GM12864 (cell line): Measurements from ENCODE around the gene ZNF142.

Source experiments
- DNase-seq: peaks from one replicate; pipeline ENCODE4 v3.0.0-alpha.2; 2011; ENCODE audit warnings: low read depth
- H3K4me3 ChIP-seq: 2 replicates; pipeline ENCODE4 v1.5.1; 2011; ENCODE audit warnings: mild to moderate bottlenecking, low read depth, low read length, control low read depth
- CTCF ChIP-seq: IDR thresholded peaks from 2 replicates; pipeline ENCODE4 v1.5.1; 2011; ENCODE audit warnings: low read depth, mild to moderate bottlenecking, moderate library complexity, low read length, control low read depth, inconsistent platforms; ENCODE audit errors: missing control alignments

Gene ZNF142

DNA sequence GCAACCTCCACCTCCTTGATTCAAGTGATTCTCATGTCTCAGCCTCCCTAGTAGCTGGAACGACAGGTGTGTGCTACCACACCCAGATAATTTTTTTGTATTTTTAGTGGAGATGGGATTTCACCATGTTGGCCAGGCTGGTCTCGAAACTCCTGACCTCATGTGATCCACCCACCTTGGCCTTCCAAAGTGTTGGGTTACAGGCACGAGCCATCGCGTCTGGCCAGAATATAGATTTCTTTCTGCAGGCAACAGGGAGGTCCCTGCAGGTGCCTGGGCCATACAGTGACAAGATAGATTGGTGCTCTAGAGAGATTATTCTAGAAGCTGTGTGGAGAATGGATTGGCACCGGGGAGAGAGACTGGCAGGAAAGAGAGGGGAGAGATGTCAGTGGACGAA lies 38.4 kb downstream of the ZNF142 start:
- no peak overlapping the region for H3K4me3 ChIP-seq
- DNase-seq = no peak
- TF ChIP-seq CTCF = no peak

DNA sequence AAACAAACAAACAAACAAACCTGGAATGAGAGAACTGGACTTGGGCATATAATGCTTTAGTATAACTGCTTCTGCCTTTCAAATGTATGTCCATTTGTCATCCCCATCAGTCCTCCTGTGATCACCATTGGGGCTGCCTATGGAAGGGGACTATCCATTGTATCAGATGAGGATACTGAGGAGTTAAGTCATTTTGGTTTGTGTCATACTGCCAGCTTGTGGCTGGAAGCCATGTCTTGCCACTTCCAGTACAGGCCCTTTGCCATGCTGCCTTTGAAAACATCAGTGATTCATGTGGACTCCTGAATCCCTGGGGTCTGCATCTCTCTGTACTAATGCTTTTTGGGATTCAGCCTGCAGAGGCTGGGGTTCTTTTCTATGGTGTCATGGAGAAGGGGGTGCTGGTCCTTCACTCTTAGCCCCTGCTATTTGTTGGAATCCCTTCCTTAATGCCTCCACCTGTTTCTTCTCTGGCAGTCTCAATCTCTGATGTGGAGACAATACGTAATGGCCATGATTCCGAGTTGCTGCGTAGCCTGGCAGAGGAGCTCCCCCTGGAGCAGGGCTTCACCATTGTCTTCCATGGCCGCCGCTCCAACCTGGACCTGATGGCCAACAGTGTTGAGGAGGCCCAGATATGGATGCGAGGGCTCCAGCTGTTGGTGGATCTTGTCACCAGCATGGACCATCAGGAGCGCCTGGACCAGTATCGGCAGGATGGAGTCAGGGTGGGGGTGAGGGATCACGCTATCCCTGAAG lies 41.1 kb downstream of the ZNF142 start:
- no peak for DNase-seq
- no peak overlapping the region for H3K4me3 ChIP-seq
- TF ChIP-seq CTCF = peak; percentile 27

- H3K4me3 ChIP-seq = no peak overlapping the region
- TF ChIP-seq CTCF = no peak
- no peak for DNase-seq
Observed at GRCh38 chr2:218615868-218616315, 43.5 kb downstream of the ZNF142 start.

DNA sequence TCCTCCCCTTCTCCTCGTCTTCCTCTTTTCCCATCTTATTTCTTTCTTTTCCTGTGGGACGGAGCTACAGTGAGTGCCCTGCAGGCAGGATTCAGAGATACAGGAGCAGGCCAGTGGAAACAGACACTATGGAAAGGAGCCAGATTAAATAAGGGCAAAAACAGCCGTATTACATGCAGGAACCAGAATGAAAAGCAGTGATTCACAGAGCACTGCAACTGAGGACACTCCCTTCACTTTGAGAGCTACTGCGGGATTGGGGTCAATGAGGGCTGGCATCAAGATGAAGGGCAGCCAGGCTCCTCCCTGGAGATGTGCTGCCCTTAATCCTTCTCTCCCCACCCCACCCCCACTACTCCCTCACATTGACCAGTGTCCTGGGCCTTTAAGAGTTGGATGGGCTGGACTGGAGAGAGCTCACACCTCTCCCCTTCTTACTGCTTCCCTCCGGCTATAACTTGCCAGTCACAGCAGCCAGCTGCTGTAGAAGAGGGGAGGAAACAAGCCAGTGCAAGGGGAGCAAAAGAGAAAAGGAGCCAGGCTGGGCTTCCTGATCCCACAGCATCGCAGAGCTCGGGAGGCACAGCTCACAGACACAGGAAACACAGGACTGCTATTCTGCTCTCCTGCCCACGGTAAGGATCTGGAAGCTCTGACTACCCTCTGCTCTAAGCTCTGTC lies 51.8 kb downstream of the ZNF142 start, which contains the start of gene PLCD4:
PLCD4 (plus strand) TSS at position 464 of the 680 bp plus-strand sequence. CDS start 7,841 bp downstream, outside the sequence.
- no peak for DNase-seq
- TF ChIP-seq CTCF = no peak
- H3K4me3 ChIP-seq = no peak within 1 kb of the TSS

DNA sequence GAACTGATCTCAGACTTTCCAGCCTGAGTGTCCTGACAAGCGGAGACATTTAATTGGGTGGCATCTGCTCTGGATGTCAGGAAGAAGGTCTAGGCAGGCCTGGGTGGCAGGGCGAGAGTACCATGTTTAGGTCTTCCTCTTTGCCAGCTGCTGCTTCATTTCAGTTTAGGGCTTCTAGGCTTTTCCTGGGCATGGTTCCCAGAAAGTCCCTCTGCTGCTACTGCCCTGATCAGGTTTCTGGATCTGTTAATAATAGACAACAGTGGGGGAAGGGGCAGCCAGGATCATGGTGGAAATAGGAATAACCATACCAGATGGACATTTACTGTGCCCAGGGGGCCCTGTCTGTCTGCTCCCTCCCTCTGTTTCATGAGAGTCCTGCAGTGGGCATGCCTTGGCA lies 54.0 kb downstream of the ZNF142 start:
- no peak overlapping the region for H3K4me3 ChIP-seq
- no peak for DNase-seq
- TF ChIP-seq CTCF = no peak
